Measurements from ENCODE around the gene QRSL1. TPM values are rescaled to one million over a fixed set of nuclear protein-coding genes. Genes with fewer than 3 reads are reported as not detected.

Gene QRSL1
- total RNA-seq, 3 donors from 2014 or later = 7.4 to 17.1 (median 9.2) TPM

DNA sequence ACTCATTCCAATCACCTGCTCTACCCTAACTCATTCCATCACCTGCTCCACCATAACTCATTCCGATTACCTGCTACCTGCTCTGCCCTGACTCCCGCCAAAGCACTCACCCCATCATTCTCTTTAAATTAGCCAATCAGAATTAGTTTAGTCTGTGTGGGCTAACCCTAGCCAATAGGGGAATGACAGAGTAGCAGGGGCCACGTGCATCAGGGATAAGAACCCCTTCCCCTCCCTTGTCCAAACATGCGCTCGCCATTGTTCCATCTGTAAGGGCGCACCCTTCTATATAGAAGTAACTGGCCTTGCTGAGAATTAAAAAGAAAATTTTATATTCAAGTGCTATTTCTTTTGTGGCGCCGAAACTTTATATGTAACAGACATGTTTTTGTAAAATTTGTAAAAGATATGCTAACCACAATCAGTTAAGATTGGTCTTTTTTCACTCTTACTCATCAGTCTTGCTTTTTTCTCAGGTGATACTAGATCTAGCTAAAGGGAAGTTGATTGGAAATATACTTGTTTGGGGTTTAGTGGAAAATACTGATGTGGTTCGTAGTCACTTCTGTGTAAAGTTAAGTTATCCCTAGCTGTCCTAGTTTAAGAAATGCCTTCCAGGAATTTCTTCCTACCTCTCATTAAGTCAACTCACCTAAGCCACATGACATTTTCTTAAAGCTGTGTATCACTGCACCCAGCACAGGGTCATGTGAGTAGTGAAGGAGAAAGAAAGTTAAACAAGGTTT, 16.5 kb upstream of the QRSL1 start:
- H3K4me1 ChIP-seq = no peaks in the 10 kb centered on the region
- H3K27ac ChIP-seq = no peak overlapping the region
- no peak overlapping the region for H3K4me3 ChIP-seq
- intact Hi-C loops (cut with DNase I; ENCODE audit: low total_unique reads) = no loop called here
- H3K36me3 ChIP-seq = no peaks in the 10 kb centered on the region
- H3K27me3 ChIP-seq = no peaks in the 10 kb centered on the region
- no peaks in the 10 kb centered on the region for H3K9me3 ChIP-seq
- no peak for DNase-seq (ENCODE audit: low spot score in 2 of 2)
- TF ChIP-seq POLR2A (IDR thresholded peaks at IDR 0.05) = no peak
- TF ChIP-seq CTCF (IDR thresholded peaks at IDR 0.05) = no peak
- no peak for TF ChIP-seq POLR2AphosphoS5 (IDR thresholded peaks at IDR 0.05)

DNA sequence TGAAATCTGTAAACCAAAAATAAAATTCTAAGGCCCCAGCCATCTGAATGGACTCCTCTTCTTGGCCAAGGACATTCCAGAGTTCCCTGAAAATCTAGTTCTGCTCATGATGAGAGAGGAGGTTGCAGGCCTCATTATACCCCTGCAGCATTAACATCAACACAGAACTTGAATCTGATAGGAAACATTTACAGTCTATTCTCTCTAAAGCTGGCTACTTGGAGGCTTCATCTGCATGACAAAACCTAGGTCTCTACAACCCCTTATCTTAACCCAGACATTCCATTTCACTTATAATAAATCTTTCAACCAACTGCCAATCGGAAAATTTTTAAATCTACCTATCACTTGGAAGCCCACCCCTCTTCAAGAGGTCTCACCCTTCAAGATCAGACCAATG, 15.8 kb upstream of the QRSL1 start:
- H3K9me3 ChIP-seq = no peaks in the 10 kb centered on the region
- H3K4me3 ChIP-seq = no peak overlapping the region
- no peak for TF ChIP-seq POLR2AphosphoS5 (IDR thresholded peaks at IDR 0.05)
- no peak for TF ChIP-seq POLR2A (IDR thresholded peaks at IDR 0.05)
- no peak for TF ChIP-seq CTCF (IDR thresholded peaks at IDR 0.05)
- H3K4me1 ChIP-seq = no peaks in the 10 kb centered on the region
- H3K36me3 ChIP-seq = no peaks in the 10 kb centered on the region
- no peaks in the 10 kb centered on the region for H3K27me3 ChIP-seq
- intact Hi-C loops (cut with DNase I; ENCODE audit: low total_unique reads) = no loop called here
- H3K27ac ChIP-seq = no peak overlapping the region
- no peak for DNase-seq (ENCODE audit: low spot score in 2 of 2)

DNA sequence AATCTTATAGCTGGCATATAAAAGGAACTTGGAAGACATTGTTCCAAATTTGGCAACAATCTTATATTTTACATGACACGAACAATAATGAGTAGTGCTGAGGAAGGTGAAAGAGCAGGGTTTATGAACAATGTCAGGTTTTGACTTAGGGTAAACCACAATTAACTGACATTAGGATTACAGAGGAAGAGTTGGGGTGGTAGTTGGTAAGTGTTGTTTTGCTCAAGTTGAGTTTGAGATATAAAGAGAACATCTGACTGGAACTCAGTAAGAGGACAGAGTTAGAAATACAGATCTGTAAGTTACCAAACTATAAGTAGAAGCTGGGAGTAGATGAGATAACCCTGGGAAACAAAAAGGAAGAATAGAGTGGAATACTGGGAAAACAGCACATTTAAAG, 15.2 kb upstream of the QRSL1 start:
- no peak overlapping the region for H3K4me3 ChIP-seq
- no peak for DNase-seq (ENCODE audit: low spot score in 2 of 2)
- no peaks in the 10 kb centered on the region for H3K9me3 ChIP-seq
- TF ChIP-seq CTCF (IDR thresholded peaks at IDR 0.05) (no peak), POLR2AphosphoS5 (IDR thresholded peaks at IDR 0.05) (no peak), POLR2A (IDR thresholded peaks at IDR 0.05) (no peak)
- H3K27ac ChIP-seq = no peak overlapping the region
- no peaks in the 10 kb centered on the region for H3K27me3 ChIP-seq
- H3K4me1 ChIP-seq = no peaks in the 10 kb centered on the region
- intact Hi-C loops (cut with DNase I; ENCODE audit: low total_unique reads) = no loop called here
- no peaks in the 10 kb centered on the region for H3K36me3 ChIP-seq

- no peaks in the 10 kb centered on the region for H3K9me3 ChIP-seq
- H3K27me3 ChIP-seq = no peaks in the 10 kb centered on the region
- no peak overlapping the region for H3K4me3 ChIP-seq
- no peak for TF ChIP-seq POLR2AphosphoS5 (IDR thresholded peaks at IDR 0.05)
- no peak for TF ChIP-seq POLR2A (IDR thresholded peaks at IDR 0.05)
- no peak for TF ChIP-seq CTCF (IDR thresholded peaks at IDR 0.05)
- no peak for DNase-seq (ENCODE audit: low spot score in 2 of 2)
- intact Hi-C loops (cut with DNase I; ENCODE audit: low total_unique reads) = no loop called here
- no peaks in the 10 kb centered on the region for H3K36me3 ChIP-seq
- no peak overlapping the region for H3K27ac ChIP-seq
- no peaks in the 10 kb centered on the region for H3K4me1 ChIP-seq
Observed at GRCh38 chr6:106614592-106615257, 14.7 kb upstream of the QRSL1 start.

- Histone ChIP-seq H3K4me1 (no peaks in the 10 kb centered on the region), H3K27ac (no peak overlapping the region), H3K9me3 (no peaks in the 10 kb centered on the region), H3K36me3 (no peaks in the 10 kb centered on the region), H3K4me3 (no peak overlapping the region), H3K27me3 (no peaks in the 10 kb centered on the region)
- intact Hi-C loops (cut with DNase I; ENCODE audit: low total_unique reads) = no loop called here
- TF ChIP-seq POLR2A (IDR thresholded peaks at IDR 0.05) (no peak), CTCF (IDR thresholded peaks at IDR 0.05) (no peak), POLR2AphosphoS5 (IDR thresholded peaks at IDR 0.05) (no peak)
- no peak for DNase-seq (ENCODE audit: low spot score in 2 of 2)
Observed at GRCh38 chr6:106617302-106617701, 12.1 kb upstream of the QRSL1 start.

All from breast epithelium (tissue), 4 donors.